Thyroid gland (tissue), 4 donors: ENCODE data around the gene CSTPP1.

ENCODE experiments used
- CTCF ChIP-seq, 6 experiments: fragments of 200-600 bp in 3 of 6; fragments of 450-650 bp in 3 of 6; sonication (generic) in 3 of 6; IDR thresholded peaks; one replicate each; pipeline ENCODE4 v1.5.1; 2016 to 2019; ENCODE audit warnings: antibody characterized with exemption in 6 of 6, mild to moderate bottlenecking in 2 of 6, inconsistent platforms in 1 of 6, moderate library complexity in 1 of 6
- POLR2A ChIP-seq, 2 donors: fragments of 450-650 bp; IDR thresholded peaks; one replicate each; pipeline ENCODE4 v1.6.1; 2017; ENCODE audit warnings: antibody characterized with exemption in 2 of 2, mild to moderate bottlenecking in 2 of 2, moderate library complexity in 1 of 2

DNA sequence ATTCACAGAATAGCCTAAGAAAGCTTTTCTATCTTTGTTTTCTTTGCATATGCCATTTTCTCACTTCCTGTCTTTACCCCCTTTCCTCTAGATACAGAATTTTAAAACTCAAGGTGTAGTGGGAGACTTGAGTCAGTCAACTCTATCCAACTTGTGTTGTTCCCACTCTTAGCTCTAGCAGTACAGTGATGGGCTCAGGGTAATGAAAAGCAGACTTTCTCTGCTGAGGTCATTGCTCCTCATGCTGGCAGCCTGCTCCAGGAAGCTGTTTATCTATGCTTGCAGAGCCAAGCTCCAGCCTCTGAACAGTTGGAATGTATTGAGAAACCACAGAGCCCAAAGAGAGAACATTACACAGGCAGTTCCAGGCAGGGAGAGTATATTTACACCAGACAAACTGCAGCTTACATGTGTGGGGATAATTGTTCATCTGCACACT, 68.1 kb downstream of the CSTPP1 start:
- no peak for TF ChIP-seq CTCF (IDR thresholded peaks at IDR 0.05)
- TF ChIP-seq POLR2A (IDR thresholded peaks at IDR 0.05): no peak
